ENCODE results near the gene KLK7.
A peak's percentile ranks its signal among the peaks of the same experiment; 100 is the strongest.

The KLK7 gene

GRCh38 chr19:50983625-50984292, at the start of gene KLK7:
Gene KLK7, minus strand, starts transcription at chr19:50983917. Its CDS starts 1,518 bp downstream, at chr19:50982399.
- H3K4me1 Mint-ChIP-seq = no peaks in the 10 kb centered on the region
- DNase-seq = no peak
- ATAC-seq (replicated peaks) = peak; percentile 16 to 20
- H3K27me3 Mint-ChIP-seq = peaks cover 47 to 57% of the 10 kb centered on the region in 2 donors
- H3K9me3 Mint-ChIP-seq = peaks cover 0 to 3% of the 10 kb centered on the region in 2 donors
- H3K36me3 Mint-ChIP-seq = no peaks in the 10 kb centered on the region
- no peak within 1 kb of the TSS for H3K4me3 Mint-ChIP-seq
- no peak within 1 kb of the TSS for H3K27ac Mint-ChIP-seq

DNA sequence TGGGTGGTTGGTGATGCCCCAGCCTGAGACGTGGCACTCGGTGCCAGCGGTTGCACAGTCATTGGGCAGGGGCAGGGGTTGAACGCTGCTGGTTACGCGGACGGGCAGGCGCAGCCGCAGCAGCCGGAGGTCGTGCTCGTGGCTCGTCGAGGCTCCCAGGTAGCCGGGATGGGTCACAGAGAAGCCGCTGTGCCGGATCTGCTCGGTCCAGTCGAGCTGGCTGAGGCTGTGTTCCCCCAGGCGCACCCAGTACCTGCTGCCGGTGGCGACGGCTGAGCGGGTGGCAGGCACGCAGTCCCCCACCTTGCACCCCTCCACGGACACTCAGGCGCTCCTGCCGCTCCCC, 48.1 kb upstream of the KLK7 start:
- Mint-ChIP-seq H3K9me3 (peaks cover 10 to 11% of the 10 kb centered on the region in 2 donors), H3K27ac (no peak overlapping the region), H3K4me1 (no peaks in the 10 kb centered on the region), H3K4me3 (no peak overlapping the region), H3K36me3 (peaks cover 2 to 3% of the 10 kb centered on the region in 2 donors), H3K27me3 (peaks cover 51 to 58% of the 10 kb centered on the region in 2 donors)
- DNase-seq (no peak), ATAC-seq (replicated peaks) (no peak)

DNA sequence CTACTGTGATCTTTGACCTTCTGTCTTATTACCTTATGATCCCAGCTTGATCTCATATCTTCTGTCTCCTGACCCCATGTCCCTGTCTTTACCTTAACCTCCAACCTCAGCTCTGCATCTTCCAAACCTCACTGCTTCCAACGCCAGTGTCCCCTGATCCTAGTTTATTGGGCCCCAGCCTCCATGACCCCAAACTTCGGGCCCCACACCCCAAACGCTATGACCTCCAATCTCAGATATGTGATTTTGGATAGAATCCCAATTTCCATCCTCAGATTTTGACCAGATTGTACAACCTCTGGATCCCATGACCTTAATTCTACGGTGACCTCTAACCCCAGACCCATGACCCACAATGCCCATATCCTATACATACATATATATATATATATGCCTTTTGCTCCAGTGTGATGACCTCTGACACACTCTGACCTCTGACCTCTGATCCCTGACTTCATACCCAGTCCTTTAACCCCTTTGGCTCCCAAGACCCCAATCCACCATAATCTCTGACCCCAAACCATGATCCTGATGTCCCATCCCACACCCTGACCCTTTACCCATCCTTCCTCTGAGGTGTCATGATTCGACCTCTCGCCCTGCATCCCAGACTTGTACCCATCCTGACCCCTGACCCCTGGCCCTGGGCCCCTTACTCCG, 47.6 kb upstream of the KLK7 start:
- Mint-ChIP-seq H3K4me3 (no peak overlapping the region), H3K4me1 (no peaks in the 10 kb centered on the region), H3K36me3 (peaks cover 2 to 3% of the 10 kb centered on the region in 2 donors), H3K27me3 (peaks cover 55 to 63% of the 10 kb centered on the region in 2 donors), H3K27ac (no peak overlapping the region), H3K9me3 (peaks cover 10 to 11% of the 10 kb centered on the region in 2 donors)
- ATAC-seq (replicated peaks) = no peak
- DNase-seq = no peak

DNA sequence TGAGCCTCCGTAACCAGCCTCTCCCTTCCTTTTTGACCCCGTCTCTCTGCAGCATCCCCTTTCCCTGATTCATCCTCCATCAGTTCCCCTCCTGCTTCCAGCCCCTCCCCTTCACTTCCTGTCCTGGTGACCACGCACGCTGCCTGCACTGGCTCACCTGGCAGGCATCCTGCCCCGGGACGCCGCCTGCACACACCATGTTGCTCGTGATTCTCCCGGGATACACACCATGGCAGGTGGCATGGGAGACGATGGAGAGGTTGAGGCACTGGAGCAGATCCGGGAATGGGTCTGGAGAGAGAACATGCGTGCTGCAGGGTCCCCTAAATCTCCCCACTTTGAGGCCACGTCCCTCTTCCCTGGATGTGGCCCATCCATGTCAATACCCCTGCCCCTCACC, 46.9 kb upstream of the KLK7 start:
- H3K4me1 Mint-ChIP-seq = no peaks in the 10 kb centered on the region
- no peak overlapping the region for H3K4me3 Mint-ChIP-seq
- ATAC-seq (replicated peaks) = no peak
- peaks cover 2 to 3% of the 10 kb centered on the region in 2 donors for H3K36me3 Mint-ChIP-seq
- peaks cover 10 to 11% of the 10 kb centered on the region in 2 donors for H3K9me3 Mint-ChIP-seq
- peaks cover 51 to 67% of the 10 kb centered on the region in 2 donors for H3K27me3 Mint-ChIP-seq
- DNase-seq = no peak
- no peak overlapping the region for H3K27ac Mint-ChIP-seq

DNA sequence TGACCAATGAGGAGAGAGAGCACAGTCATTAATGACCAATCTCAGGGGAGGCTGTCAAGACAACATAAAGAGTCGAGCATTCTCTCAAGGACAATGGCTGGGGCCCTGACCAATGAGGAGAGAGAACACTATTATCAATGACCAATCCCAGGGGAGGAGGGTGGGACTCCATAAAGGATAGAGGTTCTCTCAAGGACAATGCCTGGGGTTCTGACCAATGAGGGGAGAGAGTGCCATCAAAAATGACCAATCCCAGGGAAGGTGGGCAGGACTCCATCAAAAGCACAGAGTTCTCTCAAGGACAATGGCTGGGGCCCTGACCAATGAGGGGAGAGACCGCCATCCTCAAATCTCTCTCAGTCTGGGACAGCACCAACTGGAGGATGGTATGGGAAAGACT, 46.0 kb upstream of the KLK7 start:
- Mint-ChIP-seq H3K4me1 (no peaks in the 10 kb centered on the region), H3K27ac (no peak overlapping the region), H3K9me3 (peaks cover 10 to 11% of the 10 kb centered on the region in 2 donors), H3K27me3 (peaks cover 43 to 67% of the 10 kb centered on the region in 2 donors), H3K36me3 (peaks cover 2 to 3% of the 10 kb centered on the region in 2 donors), H3K4me3 (no peak overlapping the region)
- no peak for ATAC-seq (replicated peaks)
- no peak for DNase-seq

- Mint-ChIP-seq H3K4me3 (no peak overlapping the region), H3K27me3 (peaks cover 48 to 69% of the 10 kb centered on the region in 2 donors), H3K36me3 (peaks cover 2 to 3% of the 10 kb centered on the region in 2 donors), H3K27ac (no peak overlapping the region), H3K4me1 (no peaks in the 10 kb centered on the region), H3K9me3 (peaks cover 10 to 11% of the 10 kb centered on the region in 2 donors)
- ATAC-seq (replicated peaks) (no peak), DNase-seq (no peak)
Observed at GRCh38 chr19:51027873-51028272, 44.2 kb upstream of the KLK7 start.

GRCh38 chr19:51027126-51027806, 43.5 kb upstream of the KLK7 start:
- DNase-seq (no peak), ATAC-seq (replicated peaks) (no peak)
- H3K36me3 Mint-ChIP-seq = peaks cover 2 to 3% of the 10 kb centered on the region in 2 donors
- H3K4me1 Mint-ChIP-seq = no peaks in the 10 kb centered on the region
- H3K27ac Mint-ChIP-seq = no peak overlapping the region
- peaks cover 54 to 74% of the 10 kb centered on the region in 2 donors for H3K27me3 Mint-ChIP-seq
- no peak overlapping the region for H3K4me3 Mint-ChIP-seq
- H3K9me3 Mint-ChIP-seq = peaks cover 10 to 11% of the 10 kb centered on the region in 2 donors

- peaks cover 0 to 3% of the 10 kb centered on the region in 2 donors for H3K36me3 Mint-ChIP-seq
- no peak within 1 kb of the TSS for H3K27ac Mint-ChIP-seq
- no peak for DNase-seq
- H3K4me3 Mint-ChIP-seq = no peak within 1 kb of the TSS
- H3K27me3 Mint-ChIP-seq = peaks cover 47 to 67% of the 10 kb centered on the region in 2 donors
- no peak for ATAC-seq (replicated peaks)
- peaks cover 8 to 10% of the 10 kb centered on the region in 2 donors for H3K9me3 Mint-ChIP-seq
- no peaks in the 10 kb centered on the region for H3K4me1 Mint-ChIP-seq
Observed at GRCh38 chr19:51026554-51026831, 42.8 kb upstream of the KLK7 start, which contains the start of gene KLK11. Gene KLK11, minus strand, starts transcription at chr19:51026616. Its CDS starts 985 bp downstream, at chr19:51025631.

- H3K4me3 Mint-ChIP-seq = no peak overlapping the region
- no peak for DNase-seq
- H3K4me1 Mint-ChIP-seq = no peaks in the 10 kb centered on the region
- peaks cover 4 to 5% of the 10 kb centered on the region in 2 donors for H3K9me3 Mint-ChIP-seq
- peaks cover 42 to 63% of the 10 kb centered on the region in 2 donors for H3K27me3 Mint-ChIP-seq
- no peak for ATAC-seq (replicated peaks)
- peaks cover 0 to 3% of the 10 kb centered on the region in 2 donors for H3K36me3 Mint-ChIP-seq
- no peak overlapping the region for H3K27ac Mint-ChIP-seq
Observed at GRCh38 chr19:51025809-51026553, 42.3 kb upstream of the KLK7 start.

- no peaks in the 10 kb centered on the region for H3K36me3 Mint-ChIP-seq
- H3K4me3 Mint-ChIP-seq = no peak overlapping the region
- H3K27me3 Mint-ChIP-seq = peaks cover 37 to 63% of the 10 kb centered on the region in 2 donors
- ATAC-seq (replicated peaks) (no peak), DNase-seq (no peak)
- no peak overlapping the region for H3K27ac Mint-ChIP-seq
- peaks cover 0 to 1% of the 10 kb centered on the region in 2 donors for H3K4me1 Mint-ChIP-seq
- H3K9me3 Mint-ChIP-seq = no peaks in the 10 kb centered on the region
Observed at GRCh38 chr19:51025401-51025800, 41.7 kb upstream of the KLK7 start.

DNA sequence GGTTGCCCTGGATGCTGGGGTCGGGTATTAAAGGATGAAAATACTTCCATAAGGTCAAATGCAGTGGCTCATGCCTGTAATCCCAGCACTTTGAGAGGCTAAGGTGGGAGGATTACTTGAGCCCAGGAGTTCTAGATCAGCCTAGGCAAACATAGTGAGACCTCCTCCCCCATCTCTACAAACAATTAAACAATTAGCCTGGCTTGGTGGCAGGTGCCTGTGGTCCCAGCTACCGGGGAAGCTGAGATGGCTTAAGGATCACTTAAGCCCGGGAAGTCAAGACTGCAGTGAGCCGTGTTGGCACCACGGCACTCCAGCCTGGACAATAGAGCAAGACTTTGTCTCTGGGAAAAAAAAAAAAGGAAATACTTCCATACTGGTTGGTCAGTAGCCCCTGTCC, 41.2 kb upstream of the KLK7 start:
- DNase-seq (no peak), ATAC-seq (replicated peaks) (no peak)
- no peak overlapping the region for H3K4me3 Mint-ChIP-seq
- H3K27ac Mint-ChIP-seq = no peak overlapping the region
- H3K9me3 Mint-ChIP-seq = no peaks in the 10 kb centered on the region
- no peaks in the 10 kb centered on the region for H3K36me3 Mint-ChIP-seq
- peaks cover 42 to 67% of the 10 kb centered on the region in 2 donors for H3K27me3 Mint-ChIP-seq
- peaks cover 1 to 6% of the 10 kb centered on the region in 2 donors for H3K4me1 Mint-ChIP-seq

- DNase-seq = no peak
- Mint-ChIP-seq H3K4me1 (peaks cover 4 to 14% of the 10 kb centered on the region in 2 donors), H3K4me3 (no peak overlapping the region), H3K27ac (no peak overlapping the region), H3K36me3 (no peaks in the 10 kb centered on the region), H3K9me3 (no peaks in the 10 kb centered on the region), H3K27me3 (peaks cover 44 to 77% of the 10 kb centered on the region in 2 donors)
- no peak for ATAC-seq (replicated peaks)
Observed at GRCh38 chr19:51023946-51024345, 40.2 kb upstream of the KLK7 start.

DNA sequence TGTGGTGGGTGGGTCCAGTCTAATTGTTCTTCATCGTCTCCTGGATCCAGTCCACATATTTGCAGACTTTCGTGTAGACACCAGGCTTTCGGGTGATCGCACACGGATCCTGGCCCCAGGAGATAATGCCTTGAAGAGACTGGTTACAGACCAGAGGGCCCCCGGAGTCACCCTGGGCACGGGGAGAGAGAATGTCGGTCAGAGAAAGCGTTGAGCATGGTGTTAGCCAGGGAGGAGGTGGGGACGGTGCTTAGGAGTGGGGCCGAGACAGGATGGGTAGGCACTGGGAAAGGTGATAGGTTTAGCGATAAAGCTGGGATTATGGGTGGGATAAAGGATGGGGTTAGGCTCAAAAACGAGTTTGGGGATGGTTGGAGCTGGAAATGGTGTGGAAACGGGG, 38.8 kb upstream of the KLK7 start:
- Mint-ChIP-seq H3K9me3 (peaks cover 0 to under 1% of the 10 kb centered on the region in 2 donors), H3K4me3 (no peak overlapping the region), H3K27ac (no peak overlapping the region), H3K27me3 (peaks cover 54 to 87% of the 10 kb centered on the region in 2 donors), H3K36me3 (peaks cover 0 to 6% of the 10 kb centered on the region in 2 donors), H3K4me1 (peaks cover 10 to 27% of the 10 kb centered on the region in 2 donors)
- ATAC-seq (replicated peaks) (no peak), DNase-seq (no peak)

GRCh38 chr19:51020988-51021651, 37.4 kb upstream of the KLK7 start:
- Mint-ChIP-seq H3K4me3 (no peak overlapping the region), H3K27me3 (peaks cover 58 to 88% of the 10 kb centered on the region in 2 donors), H3K9me3 (peaks cover 0 to 7% of the 10 kb centered on the region in 2 donors), H3K27ac (no peak overlapping the region), H3K4me1 (peaks cover 20 to 38% of the 10 kb centered on the region in 2 donors), H3K36me3 (peaks cover 0 to 13% of the 10 kb centered on the region in 2 donors)
- ATAC-seq (replicated peaks) (peak; percentile 19 to 36), DNase-seq (no peak)
